ENCODE measurements around the gene HS3ST6.
"Not testable (repeated sequence)": the region's sequence is repeated elsewhere in the genome, so short reads cannot be mapped to it uniquely, and the experiment has no call there.

Gene HS3ST6

DNA sequence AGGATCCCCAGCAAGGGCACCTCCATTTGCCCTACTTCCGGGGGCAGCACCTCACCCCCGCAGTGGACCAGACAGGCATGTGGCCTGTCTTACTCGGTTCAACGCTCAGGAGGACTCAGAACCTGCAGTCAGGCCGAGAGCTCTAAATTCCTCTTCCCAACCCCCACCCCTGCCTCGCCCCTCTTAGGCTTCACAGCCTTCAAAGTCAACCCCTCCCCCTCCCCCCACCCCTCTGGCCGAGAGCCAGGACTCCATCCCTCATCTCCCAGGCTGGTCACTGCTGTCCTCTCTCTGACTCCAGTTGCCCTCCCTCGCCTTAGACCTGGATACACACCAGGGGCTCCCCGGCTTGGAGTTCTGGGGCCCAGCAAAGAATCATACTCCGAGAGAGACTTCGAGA, 8.1 kb upstream of the HS3ST6 start:
- no peak for DNase-seq
- H3K9me3 ChIP-seq (ENCODE audit: severe bottlenecking): no peaks in the 10 kb centered on the region
- H3K36me3 ChIP-seq: no peaks in the 10 kb centered on the region
- no peak overlapping the region for H3K27ac ChIP-seq
- H3K4me3 ChIP-seq (ENCODE audit: low read depth, low read length): no peak overlapping the region
- H3K27me3 ChIP-seq (ENCODE audit: insufficient read depth, low read depth, severe bottlenecking): peaks cover 4% of the 10 kb centered on the region
- TF ChIP-seq, protein P1, sequence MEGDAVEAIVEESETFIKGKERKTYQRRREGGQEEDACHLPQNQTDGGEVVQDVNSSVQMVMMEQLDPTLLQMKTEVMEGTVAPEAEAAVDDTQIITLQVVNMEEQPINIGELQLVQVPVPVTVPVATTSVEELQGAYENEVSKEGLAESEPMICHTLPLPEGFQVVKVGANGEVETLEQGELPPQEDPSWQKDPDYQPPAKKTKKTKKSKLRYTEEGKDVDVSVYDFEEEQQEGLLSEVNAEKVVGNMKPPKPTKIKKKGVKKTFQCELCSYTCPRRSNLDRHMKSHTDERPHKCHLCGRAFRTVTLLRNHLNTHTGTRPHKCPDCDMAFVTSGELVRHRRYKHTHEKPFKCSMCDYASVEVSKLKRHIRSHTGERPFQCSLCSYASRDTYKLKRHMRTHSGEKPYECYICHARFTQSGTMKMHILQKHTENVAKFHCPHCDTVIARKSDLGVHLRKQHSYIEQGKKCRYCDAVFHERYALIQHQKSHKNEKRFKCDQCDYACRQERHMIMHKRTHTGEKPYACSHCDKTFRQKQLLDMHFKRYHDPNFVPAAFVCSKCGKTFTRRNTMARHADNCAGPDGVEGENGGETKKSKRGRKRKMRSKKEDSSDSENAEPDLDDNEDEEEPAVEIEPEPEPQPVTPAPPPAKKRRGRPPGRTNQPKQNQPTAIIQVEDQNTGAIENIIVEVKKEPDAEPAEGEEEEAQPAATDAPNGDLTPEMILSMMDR (IDR thresholded peaks at IDR 0.05; ENCODE audit: low read depth, low read length): no peak

DNA sequence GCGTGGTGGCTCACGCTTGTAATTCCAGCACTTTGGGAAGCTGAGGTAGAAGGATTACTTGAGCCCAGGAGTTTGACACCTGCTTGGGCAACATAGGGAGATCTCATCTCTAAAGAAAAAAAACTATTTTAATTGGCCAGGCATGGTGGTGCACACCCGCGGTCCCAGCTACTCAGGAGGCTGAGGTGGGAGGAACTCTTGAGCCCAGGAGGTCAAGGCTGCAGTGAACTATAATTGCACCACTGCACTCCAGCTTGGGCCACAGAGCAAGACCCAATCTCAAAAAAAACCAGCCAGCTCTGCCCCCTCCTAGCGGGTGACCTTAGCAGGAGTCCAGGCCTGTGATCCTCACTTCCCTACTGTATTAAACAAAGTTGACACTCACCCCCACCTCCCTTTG, 5.9 kb upstream of the HS3ST6 start:
- H3K27ac ChIP-seq: no peak overlapping the region
- TF ChIP-seq, protein P1 (IDR thresholded peaks at IDR 0.05; ENCODE audit: low read depth, low read length): no peak
- DNase-seq: no peak
- H3K9me3 ChIP-seq (ENCODE audit: severe bottlenecking): no peaks in the 10 kb centered on the region
- H3K36me3 ChIP-seq: no peaks in the 10 kb centered on the region
- H3K27me3 ChIP-seq (ENCODE audit: insufficient read depth, low read depth, severe bottlenecking): peaks cover 20% of the 10 kb centered on the region
- H3K4me3 ChIP-seq (ENCODE audit: low read depth, low read length): no peak overlapping the region

DNA sequence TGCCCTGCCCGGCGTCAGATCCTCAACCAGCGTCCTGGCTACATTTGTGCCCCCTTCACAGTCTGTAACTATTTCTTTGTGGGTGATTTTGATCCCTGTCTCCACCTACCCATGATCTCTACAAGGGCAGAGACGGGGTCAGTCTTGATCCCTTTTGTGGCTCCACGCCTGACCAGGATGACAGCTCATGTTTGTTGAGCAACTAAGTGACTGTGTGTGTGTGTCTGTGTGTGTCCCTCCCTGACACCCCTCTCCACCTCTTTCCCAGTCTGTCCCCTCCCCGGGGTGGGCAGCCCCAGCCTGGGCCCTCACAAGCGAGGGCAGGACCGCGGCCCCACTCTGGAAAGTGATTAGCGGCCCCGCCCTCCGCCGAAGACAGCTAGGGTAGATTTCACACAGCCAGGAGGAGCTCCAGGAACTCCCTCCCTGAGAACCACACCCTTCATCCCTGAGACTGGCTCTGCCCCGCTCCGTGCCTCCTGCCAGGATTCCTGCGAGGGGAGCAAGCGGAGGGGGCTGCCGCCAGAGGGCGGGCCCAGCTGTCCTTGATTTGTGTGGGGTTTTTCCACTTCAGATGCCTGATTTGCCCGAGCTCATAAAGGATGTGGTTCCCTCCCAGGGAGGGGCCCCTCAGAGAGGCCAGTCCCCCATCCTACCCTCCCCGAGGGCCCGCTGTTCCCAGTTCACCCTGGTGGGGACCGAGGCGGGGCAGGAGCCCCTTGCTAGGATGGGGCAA, 5.3 kb upstream of the HS3ST6 start:
- H3K4me3 ChIP-seq (ENCODE audit: low read depth, low read length): no peak overlapping the region
- peak; percentile 81 for DNase-seq
- H3K27ac ChIP-seq: no peak overlapping the region
- no peaks in the 10 kb centered on the region for H3K36me3 ChIP-seq
- TF ChIP-seq, protein P1 (IDR thresholded peaks at IDR 0.05; ENCODE audit: low read depth, low read length): peak; percentile 61
- no peaks in the 10 kb centered on the region for H3K9me3 ChIP-seq (ENCODE audit: severe bottlenecking)
- H3K27me3 ChIP-seq (ENCODE audit: insufficient read depth, low read depth, severe bottlenecking): peaks cover 26% of the 10 kb centered on the region

DNA sequence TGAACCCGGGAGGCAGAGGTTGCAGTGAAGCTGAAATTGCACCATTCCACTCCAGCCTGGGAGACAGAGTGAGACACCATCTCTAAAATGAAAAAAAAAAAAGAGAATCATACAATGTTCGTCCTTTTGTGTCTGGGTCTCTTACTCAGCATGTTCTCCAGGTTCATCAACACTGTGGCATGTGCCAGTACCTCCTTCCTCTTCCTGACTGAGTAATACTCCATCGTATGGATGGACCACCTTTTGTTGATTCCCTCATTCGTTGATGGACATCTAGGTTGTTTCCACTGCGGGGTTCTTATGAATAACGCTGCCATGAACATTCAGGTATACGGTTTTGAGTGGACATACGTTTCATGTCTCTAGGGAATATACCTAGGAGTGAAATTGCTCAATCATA, 4.1 kb upstream of the HS3ST6 start:
- DNase-seq: no peak
- H3K27me3 ChIP-seq (ENCODE audit: insufficient read depth, low read depth, severe bottlenecking): peaks cover 33% of the 10 kb centered on the region

DNA sequence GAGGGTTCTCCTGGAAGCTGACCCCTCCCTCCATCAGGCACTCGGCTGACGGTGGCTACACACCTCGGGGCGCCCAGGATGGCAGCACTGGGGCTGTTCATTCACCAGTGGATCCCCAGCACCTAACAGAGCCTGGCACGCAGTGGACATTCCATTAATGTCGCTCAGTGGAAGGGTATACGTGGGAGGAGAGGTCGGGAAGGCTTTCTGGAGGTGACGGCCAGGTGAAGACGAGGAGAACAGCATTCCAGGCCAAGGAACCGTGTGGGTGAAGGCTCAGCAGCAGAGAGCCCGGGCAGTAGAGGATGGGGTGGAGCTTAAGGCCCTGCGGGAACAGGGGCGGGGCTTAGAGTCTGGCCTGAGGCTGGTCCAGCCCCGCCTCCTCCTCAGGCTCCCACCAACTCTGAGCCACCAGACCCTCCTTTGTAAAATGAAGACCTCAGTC, 2.5 kb upstream of the HS3ST6 start:
- Histone ChIP-seq H3K27ac (no peak overlapping the region), H3K9me3 (ENCODE audit: severe bottlenecking) (no peaks in the 10 kb centered on the region), H3K4me3 (ENCODE audit: low read depth, low read length) (no peak overlapping the region), H3K27me3 (ENCODE audit: insufficient read depth, low read depth, severe bottlenecking) (peaks cover 40% of the 10 kb centered on the region), H3K36me3 (no peaks in the 10 kb centered on the region)
- peak; percentile 67 for DNase-seq
- TF ChIP-seq, protein P1 (IDR thresholded peaks at IDR 0.05; ENCODE audit: low read depth, low read length): no peak

More for the DNA sequence above, 4.1 kb upstream of the HS3ST6 start:
- Histone ChIP-seq H3K9me3 (ENCODE audit: severe bottlenecking) (no peaks in the 10 kb centered on the region), H3K4me3 (ENCODE audit: low read depth, low read length) (no peak overlapping the region), H3K36me3 (no peaks in the 10 kb centered on the region), H3K27ac (no peak overlapping the region)
- TF ChIP-seq, protein P1 (IDR thresholded peaks at IDR 0.05; ENCODE audit: low read depth, low read length): no peak

DNA sequence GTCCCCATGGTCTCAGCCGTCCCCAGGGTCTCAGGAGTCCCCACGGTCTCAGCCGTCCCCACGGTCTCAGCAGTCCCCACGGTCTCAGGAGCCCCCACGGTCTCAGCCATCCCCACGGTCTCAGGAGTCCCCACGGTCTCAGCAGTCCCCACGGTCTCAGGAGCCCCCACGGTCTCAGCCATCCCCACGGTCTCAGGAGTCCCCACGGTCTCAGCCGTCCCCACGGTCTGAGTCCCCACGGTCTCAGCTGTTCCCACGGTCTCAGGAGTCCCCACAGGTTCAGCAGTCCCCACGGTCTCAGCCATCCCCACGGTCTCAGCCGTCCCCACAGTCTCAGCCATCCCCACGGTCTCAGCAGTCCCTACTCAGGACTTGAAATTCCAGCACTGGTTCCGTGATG, 1.9 kb upstream of the HS3ST6 start:
- peaks cover 40% of the 10 kb centered on the region for H3K27me3 ChIP-seq (ENCODE audit: insufficient read depth, low read depth, severe bottlenecking)
- H3K36me3 ChIP-seq; H3K27ac ChIP-seq; H3K9me3 ChIP-seq (ENCODE audit: severe bottlenecking); H3K4me3 ChIP-seq (ENCODE audit: low read depth, low read length); DNase-seq: not testable (repeated sequence)
